Mammary epithelial cell (primary cell): ENCODE data around the gene ANK2.

Experiments
- CTCF ChIP-seq, 2 donors: IDR thresholded peaks in 1 of 2; conservative IDR thresholded peaks in 1 of 2; 2 replicates each; pipeline ENCODE4 v1.5.1; 2011 to 2012; ENCODE audit warnings: inconsistent platforms in 2 of 2, low read length in 2 of 2, mild to moderate bottlenecking in 2 of 2, control low read depth in 1 of 2, low read depth in 1 of 2; ENCODE audit not compliant: insufficient read depth in 1 of 2; ENCODE audit errors: extremely low read depth in 1 of 2
- EZH2 ChIP-seq: IDR thresholded peaks from 2 replicates; pipeline ENCODE4 v1.6.1; 2012; ENCODE audit warnings: low read length, inconsistent platforms, borderline replicate concordance

GRCh38 chr4:113221990-113222389 lies 172.5 kb downstream of the ANK2 start:
- TF ChIP-seq CTCF (conservative IDR thresholded peaks at IDR 0.05 in 1 of 2, IDR thresholded peaks at IDR 0.05 in 1 of 2; ENCODE audit: extremely low read depth in 1 of 2, insufficient read depth in 1 of 2, low read depth in 1 of 2, low read length in 2 of 2) = no peak
- TF ChIP-seq EZH2 = no peak
